T-helper 2 cell treated with Interferon-gamma antibody and Interleukin-4, amounts not matched to agents 100 ng/mL and 5 ng/mL, for 36 hours (primary cell): ENCODE measurements around the gene FDX1. TPM values are rescaled to one million over a fixed set of nuclear protein-coding genes. Genes with fewer than 3 reads are reported as not detected.

Experiments
- intact Hi-C: fragments of 100-400 bp; cut with micrococcal nuclease; formaldehyde crosslinking; loops from one replicate; pipeline ENCODE4 v1.15.1; 2023
- total RNA-seq: library from RNA; stranded (reverse); gene quantifications from 2 replicates; pipeline ENCODE4 v1.2.3, GENCODE V29; 2022

FDX1 gene
- total RNA-seq, 1 donor from 2014 or later = 12.2 TPM

DNA sequence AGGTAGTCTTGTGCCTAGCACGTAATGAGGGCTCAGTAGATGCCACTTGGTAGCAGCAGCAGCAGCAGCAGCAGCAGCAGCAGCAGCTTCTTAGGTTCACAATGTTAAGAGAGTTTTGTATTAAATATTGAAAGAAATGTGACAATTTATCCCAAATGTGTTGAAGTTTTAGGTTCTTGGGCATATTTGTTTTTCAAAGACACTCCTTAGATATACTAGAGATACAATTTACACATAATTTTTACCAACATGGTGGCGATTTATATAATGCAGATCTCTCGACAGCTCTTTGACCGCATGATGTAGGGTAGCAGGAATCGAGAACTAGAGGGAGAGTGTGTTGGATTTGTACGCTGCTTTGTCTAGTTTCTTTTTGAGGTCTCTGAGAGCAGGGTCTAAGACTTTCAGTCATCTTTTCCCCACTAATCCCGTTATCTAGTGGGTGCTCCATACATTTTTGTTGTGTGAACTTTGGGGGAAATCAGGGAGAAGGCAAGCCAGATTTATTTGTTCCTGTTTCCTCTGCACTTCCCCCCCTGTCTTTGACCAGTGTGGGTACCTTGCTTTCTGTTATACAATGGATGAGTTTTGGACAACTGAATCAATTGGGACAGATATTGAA lies 1.4 kb downstream of the FDX1 start:
- intact Hi-C loops = loop anchor here (2.0 to 10.0 kb wide), 6 partner anchors 179 to 1171 kb away; partner anchors contain the start of genes SIK2 and ZC3H12C

DNA sequence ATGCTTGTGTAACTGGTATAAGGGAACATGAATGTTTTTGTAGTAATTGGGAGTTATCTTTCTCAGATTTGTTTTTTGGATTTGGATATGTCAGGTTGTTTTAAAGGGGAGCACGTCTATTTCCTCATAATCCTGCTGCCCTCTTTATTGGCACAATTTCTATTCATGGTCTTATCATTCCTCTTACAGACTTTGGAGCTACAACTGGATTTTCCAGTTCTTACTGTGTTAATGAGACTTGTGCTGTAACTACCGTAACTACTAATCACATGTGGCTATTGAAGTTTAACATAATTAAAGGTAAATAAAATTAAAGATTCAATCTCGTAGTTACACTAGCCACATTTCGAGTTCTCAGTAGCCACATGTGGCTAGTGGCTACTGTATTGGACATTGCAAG lies 1.9 kb downstream of the FDX1 start:
- intact Hi-C loops = loop anchor here (2.0 to 10.0 kb wide), 6 partner anchors 179 to 1171 kb away; partner anchors contain the start of genes SIK2 and ZC3H12C

DNA sequence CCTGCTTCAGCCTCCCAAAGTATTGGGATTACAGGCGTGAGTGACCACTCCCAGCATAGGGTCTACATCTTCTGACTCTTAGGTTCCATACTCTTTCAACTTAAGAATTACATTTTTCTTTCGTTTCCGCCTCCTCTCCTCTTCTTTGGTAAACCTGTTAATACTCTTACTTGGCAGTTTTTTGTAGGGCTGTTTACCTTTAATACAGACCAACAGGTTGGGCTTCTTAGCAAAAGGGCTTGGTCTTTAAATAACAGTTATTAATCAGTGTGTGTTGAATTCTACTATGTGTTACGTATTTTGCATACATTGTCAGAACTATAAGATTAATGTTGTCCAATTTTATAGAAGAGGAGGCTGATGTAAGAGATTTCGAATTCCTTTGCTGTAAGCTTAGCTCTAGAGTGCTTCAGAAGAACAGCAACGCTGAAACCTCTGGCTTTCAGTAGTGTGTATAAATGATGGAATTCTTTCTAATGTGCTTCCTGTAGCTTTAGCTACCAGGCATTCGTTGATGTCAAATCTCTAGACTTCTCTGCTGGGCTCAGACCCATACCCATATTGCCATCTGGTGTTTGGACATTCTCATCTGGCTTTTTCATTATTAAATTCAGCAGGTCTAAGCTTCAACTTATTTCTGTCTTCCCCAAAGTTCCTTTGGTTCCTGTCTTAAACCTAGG lies 3.1 kb downstream of the FDX1 start:
- intact Hi-C loops = loop anchor here (1.0 to 10.0 kb wide), 7 partner anchors 57 to 1169 kb away; partner anchors contain the start of genes SIK2 and ZC3H12C

DNA sequence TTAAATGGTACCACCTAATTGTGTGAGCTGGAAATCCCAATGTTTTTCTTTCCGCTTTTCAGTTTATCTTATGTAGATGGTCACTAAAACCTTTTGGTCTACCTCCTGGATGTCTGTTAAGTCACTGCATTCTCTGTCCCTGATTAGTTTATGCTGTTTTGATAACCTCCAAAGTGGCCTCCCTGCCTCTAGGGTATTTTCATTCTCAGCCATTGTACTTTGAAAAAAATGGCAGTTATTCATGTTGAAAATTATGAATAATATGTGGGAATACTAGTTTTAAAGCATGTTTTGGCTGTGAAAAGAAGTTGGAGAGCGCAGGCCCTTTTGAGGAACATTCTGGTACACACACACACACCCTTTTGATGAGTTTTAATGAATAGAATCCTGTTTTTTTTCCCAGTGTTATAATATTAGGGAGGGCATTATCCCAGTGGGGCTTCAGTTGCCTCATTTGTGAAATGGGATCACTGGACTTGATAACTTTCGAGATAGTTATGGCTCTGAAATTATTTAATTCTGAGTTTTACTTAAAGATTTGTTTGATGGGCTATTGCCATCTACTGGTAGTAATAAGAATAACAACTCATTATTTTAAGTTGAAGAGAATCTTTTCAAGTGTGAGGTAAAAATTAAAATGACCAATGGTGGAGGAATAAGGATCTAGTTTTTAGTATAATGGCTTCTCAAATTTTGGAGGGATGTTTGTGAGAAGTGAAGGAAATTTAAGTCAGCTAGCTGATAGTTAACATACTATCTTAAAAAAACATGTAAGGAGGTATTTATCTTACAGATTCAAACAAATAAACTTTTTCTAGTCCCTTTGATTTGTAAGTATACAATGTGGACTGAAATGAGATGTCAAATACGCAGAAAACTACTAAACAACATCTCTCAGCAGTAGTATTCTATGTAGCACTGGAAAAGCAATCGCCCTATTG lies 3.9 kb downstream of the FDX1 start:
- intact Hi-C loops = loop anchor here (1.0 to 10.0 kb wide), 7 partner anchors 57 to 1169 kb away; partner anchors contain the start of genes SIK2 and ZC3H12C

DNA sequence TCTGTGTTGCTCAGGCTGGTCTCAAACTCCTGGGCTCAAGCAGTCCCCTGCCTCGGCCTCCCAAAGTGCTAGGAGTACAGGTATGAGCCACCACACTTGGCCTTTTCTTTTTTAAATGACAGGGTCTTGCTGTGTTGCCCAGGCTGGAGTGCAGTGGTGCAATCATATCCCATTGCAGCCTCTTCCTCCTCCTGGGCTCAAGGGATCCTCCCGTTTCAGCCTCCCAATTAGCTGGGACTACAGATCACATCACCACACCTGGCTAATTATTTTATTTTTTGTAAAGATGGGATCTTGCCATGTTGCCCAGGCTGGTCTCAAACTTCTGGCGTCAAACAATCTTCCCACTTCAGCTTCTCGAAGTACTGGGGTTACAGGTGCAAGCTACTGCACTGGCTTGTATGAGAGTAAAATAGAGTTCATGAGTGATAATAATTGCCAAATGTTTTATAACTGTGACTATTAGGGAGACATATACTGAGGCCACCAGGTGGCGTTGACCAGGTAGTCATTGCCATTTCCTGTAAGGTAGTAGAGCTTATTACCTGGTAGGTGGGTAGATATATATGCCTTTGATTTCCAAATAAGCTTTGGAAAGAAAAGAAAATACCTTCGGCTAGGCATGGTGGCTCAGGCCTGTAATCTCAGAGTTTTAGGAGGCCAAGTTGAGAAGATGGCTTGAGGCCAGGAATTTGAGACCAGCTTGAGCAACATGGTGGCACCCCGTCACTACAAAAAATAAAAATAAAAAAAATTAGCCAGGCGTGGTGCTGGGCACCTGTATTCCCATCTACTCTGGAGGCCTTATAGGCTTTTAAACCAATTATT lies 5.4 kb downstream of the FDX1 start:
- intact Hi-C loops = loop anchor here (1.0 to 10.0 kb wide), 6 partner anchors 183 to 1167 kb away; partner anchors contain the start of genes SIK2 and ZC3H12C

DNA sequence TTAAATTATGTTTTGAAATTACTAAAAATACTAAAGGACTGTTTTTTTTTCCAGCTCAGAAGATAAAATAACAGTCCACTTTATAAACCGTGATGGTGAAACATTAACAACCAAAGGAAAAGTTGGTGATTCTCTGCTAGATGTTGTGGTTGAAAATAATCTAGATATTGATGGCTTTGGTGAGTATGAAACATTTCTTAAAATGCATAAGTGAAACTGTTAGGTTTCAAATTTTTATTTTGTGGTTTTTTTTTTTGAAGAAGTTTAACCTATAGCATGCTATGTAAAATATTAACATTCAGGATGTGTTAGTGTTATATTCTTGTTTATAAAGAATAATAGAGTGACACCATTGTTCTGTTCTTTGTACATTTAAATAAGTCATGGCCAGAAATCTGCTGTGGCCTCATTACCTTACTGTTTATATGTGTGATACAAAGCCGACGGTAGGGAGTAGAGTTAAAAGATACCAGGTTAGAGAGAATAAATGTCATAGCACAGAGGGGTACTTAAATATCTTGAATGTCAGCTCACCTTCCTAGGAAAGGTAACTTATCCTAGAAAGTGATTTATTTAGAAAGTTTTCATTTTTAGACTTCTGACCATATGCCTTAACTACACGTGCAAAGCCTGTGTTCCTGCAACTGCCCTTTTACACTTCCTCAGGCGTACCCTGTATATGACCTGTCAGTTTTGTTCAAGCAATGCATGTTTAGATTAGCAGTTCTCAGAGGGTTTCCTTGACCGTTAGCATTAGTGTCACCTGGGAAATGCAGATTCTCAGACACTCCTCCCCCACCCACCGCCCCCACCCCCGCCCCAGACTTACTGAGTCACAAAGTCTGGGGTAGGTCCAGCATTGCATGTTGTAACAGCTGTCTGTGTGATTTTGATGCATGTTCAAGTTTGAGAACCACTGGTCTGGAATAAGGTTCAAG lies 6.3 kb downstream of the FDX1 start:
- intact Hi-C loops = loop anchor here (1.0 to 10.0 kb wide), 2 partner anchors 794 to 1009 kb away; no protein-coding TSS in a partner anchor

DNA sequence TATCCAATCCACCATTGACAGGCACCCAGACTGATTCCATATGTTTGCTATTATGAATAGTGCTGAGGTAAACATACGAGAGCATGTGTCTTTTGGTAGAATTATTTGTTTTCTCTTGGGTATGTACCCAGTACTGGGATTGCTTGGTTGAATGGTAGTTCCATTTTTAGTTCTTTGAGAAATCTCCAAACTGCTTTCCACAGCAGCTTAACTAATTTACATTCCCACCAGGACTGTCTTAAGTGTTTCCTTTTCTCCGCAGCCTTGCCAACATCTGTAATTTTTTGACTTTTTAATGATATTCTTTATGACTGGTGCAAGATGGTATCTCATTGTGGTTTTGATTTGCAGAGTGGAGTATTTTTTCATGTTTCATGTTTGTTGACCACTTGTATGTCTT lies 8.3 kb downstream of the FDX1 start:
- intact Hi-C loops = loop anchor here (10.0 kb wide), 1 partner anchor 1007 kb away; no protein-coding TSS in a partner anchor

DNA sequence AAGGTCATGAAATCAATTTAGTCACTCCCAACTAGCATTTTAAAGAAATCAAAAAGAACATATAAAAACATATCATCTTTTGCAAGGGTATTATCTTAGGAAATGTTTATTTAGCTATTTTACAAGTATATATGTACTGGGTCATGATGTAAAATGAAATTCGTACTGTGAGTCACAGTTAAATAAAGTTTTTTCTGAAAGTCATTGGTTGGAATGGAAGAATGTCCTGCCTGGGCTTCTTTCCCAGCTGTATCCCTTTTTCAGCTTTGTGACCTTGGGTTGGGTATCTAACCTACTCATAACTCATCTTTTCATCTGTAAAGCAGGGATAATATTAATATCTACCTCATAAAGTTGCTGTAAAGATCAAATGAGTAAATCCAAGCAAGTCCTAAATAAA lies 15.7 kb downstream of the FDX1 start:
- intact Hi-C loops = loop anchor here (5.0 kb wide), 1 partner anchor 267 kb away; the partner anchor contains the start of gene ARHGAP20

DNA sequence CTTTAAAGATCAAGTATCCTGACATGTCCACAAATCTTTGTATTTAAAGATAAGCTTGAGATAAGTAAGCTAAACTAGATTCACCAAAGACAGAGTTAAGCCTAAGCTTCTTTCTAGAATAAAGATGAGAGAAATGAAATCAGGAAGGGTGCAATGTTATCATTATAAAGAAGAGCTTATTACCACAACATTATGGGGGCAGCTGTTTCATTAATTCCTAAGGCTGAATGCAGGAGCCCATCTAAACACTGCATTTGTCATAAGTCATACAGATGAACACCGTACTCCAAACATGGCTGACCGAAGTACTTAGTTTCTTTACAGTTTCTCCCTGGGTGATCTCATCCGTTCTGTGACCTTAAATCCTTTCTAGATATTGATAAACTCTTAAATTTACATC lies 16.3 kb downstream of the FDX1 start:
- intact Hi-C loops = loop anchor here (5.0 kb wide), 1 partner anchor 266 kb away; the partner anchor contains the start of gene ARHGAP20

DNA sequence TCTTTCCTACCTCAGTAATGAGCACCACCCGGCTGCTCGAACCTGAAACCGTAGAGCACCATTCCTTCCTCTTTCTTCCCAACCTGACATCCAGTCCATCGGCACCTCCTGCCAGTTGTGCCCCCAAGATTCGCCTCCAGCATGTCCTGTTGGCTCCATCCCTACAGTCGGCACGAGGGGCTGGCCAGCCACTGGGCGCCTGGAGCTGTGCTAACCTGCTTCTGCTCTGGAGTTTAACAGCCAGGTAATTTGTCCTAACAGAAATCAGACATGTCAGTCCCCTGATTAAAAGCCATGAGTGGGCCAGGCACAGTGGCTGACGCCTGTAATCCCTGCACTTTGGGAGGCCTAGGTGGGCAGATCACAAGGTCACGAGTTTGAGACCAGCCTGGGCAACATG lies 16.8 kb downstream of the FDX1 start:
- intact Hi-C loops = loop anchor here (5.0 kb wide), 1 partner anchor 266 kb away; the partner anchor contains the start of gene ARHGAP20

DNA sequence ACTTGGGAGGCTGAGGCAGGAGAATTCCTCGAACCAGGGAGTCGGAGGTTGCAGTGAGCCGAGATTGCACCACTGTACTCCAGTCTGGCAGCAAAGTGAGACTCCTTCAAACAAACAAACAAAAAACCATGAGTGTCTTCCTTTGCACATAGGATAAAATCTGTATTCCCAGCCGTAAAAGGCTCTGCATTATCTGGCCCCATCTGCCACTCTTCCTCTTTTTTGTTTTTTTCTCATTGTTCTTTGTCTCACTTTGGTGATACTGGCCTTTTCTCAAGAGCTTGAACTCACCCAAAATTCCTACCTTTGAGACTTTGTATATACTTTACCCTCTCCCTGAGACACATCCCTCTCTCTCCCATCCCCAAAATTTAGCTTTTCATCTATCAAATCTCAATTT lies 17.6 kb downstream of the FDX1 start:
- intact Hi-C loops = loop anchor here (5.0 kb wide), 1 partner anchor 265 kb away; the partner anchor contains the start of gene ARHGAP20

DNA sequence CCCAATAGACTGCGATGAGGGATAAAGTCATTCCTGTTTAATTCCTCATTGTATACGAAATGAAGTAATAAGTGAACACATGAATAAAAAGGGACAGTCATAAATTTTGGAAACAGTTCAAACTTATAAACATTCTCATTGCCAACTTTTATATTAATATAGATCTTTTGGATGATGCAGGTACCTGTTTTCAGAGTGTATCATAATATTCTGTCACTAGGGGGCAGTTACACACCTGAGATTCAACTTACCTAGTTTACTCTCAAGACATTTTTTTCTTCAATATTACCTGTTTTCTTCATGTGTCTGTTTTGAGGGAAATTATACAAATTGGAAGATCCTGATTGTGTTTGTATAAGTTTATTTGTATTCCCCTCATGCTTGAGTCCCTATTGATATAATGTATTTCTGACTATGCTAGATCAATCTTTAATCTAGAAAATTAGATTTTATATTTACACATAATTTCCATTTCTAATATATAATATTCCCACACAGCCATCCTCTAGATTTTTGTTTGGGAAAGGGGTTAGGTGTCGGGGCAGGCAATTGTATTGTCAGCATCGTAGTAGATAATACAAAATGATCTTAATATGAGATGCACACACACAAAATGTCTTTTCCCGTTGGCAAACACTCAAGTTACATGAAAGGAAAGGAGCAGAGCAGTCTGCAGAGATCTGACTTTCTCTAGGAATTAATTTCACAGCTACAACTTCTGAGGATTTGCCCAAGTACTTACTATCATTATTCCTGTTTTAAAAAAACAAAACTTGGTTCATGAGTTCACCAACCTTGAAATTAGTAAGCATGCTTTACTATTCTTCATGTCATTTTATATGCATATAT lies 18.4 kb downstream of the FDX1 start:
- intact Hi-C loops = loop anchor here (1.0 to 5.0 kb wide), 2 partner anchors 264 to 782 kb away; partner anchors contain the start of gene ARHGAP20

DNA sequence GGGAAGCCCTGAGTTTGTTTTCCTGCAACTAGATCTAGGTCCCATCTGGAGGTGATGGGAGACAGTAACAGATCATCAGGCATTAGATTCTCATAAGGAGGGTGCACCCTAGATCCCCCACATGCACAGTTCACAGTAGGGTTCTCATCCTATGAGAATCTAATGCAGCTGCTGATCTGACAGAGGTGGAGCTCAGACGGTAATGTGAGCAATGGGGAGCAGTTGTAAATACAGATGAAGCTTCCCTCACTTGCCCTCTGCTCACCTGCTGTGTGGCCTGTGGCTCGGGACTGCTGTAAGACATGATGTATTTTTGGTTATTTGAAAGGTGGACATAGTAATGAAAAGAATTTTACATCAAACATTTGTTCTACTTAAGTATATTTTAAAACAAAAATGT lies 20.5 kb downstream of the FDX1 start:
- intact Hi-C loops = no loop called here

DNA sequence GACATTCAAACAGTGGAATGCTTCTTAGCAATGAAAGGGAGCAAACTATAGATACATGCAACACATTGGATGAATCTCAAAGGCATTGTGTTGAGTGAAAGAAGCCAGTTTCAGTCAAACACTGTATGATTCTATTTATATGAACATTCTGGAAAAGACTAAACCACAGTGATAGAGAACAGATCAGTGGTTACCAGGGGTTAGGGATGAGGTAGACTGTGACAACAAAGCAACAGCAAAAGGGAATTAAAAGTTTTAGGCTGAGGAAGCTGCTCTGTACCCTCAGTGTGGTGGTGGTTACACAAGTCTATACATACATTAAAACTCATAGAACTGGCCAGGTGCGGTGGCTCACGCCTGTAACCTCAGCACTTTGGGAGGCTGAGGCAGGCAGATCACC lies 23.0 kb downstream of the FDX1 start:
- intact Hi-C loops = no loop called here

DNA sequence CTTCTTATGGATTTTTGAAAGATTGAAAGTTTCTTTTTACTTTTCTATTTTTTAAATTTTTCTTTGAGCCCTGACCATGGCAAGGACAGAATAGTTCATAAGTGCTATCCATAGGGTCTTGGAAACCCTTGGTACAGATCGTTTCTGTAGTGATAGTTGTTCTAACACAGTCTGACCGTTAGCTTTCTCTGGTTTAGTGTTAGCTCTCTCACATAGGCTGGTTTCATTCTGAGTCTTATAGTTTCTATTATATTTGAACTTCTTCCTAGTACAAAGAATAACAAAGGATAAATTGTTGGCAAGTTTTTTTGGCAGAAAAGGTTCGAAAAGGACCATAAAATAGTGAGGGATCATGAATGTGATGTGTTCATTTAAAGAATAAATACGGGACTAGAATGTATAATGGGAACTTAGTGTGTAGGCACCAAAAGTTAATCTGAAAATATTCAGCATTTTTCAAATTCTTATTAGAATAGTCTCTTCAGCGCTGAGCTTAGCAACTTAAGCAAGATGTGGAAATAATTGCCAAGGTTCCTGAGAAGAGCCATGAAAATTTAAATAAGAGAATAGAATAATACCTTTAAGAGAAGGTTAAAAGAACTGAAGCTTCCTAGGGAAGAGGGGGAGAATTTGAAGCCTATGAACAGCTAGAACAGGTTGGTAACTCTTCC lies 24.1 kb downstream of the FDX1 start:
- intact Hi-C loops = no loop called here

DNA sequence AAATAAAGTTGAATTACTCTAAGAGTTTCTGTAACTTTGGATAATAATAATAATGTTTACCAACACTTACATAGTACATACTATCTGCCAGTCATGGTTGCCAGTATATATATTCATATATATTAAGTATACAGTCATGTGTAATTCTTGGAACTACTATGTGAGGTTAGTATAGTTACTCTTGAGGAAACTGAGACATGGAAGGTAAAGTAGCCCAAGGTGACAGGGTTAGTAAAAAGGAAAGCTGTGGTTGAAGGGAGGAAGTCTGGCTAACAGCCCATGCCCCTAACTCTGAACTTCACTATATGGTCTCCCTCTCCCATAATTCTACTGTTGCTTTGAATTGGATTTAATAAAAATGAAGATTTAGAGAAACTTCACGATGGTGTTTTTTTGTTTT lies 24.9 kb downstream of the FDX1 start:
- intact Hi-C loops = no loop called here

DNA sequence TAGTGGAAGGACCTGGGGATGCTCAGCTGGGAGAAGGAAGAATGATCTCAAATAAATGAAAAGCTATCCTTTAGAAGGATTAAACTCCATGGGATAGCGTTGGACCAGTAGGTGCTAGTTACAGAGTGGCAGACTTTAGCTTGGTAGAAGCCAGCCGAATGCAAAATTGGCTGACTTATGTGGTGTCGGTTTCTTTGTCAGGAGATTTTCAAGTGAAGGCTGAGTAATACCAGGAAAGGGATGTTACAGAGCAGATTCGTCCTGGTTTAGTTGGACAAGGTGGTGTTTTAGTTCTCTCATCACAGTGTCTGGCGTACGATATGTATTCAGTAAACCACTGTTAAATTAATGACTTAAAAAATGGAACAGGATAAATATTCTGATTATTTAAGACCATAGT lies 26.0 kb downstream of the FDX1 start:
- intact Hi-C loops = no loop called here
